GM12873 (cell line): Measurements from ENCODE around the gene CDC34.

Source experiments
- TF ChIP-seq, protein P1 (sequence below): IDR thresholded peaks from 2 replicates; pipeline ENCODE4 v1.5.1; 2012; ENCODE audit warnings: low read depth, mild to moderate bottlenecking, moderate library complexity, low read length, control low read depth; ENCODE audit not compliant: insufficient read depth; ENCODE audit errors: missing control alignments

Gene CDC34

DNA sequence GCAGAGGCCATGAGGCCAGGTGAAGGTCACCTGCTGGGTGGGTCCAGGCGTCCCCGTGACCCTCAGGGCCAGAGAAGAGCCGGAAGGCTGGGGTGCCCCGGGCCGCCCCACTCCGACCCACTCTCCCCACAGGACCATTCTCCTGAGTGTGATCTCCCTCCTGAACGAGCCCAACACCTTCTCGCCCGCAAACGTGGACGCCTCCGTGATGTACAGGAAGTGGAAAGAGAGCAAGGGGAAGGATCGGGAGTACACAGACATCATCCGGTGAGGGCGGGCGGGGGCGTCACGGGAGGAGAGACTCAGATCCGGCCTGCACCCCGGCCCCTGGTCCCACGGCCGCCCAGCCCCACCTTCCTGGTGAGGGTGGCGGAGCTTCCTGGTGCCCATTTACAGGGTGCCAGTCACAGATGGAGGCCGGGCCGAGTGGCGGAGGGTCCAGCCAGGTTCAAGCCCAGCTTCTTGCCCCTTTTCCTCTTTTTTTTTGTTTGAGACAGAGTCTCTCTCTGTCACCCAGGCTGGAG, 5.4 kb downstream of the CDC34 start:
- TF ChIP-seq, protein P1, sequence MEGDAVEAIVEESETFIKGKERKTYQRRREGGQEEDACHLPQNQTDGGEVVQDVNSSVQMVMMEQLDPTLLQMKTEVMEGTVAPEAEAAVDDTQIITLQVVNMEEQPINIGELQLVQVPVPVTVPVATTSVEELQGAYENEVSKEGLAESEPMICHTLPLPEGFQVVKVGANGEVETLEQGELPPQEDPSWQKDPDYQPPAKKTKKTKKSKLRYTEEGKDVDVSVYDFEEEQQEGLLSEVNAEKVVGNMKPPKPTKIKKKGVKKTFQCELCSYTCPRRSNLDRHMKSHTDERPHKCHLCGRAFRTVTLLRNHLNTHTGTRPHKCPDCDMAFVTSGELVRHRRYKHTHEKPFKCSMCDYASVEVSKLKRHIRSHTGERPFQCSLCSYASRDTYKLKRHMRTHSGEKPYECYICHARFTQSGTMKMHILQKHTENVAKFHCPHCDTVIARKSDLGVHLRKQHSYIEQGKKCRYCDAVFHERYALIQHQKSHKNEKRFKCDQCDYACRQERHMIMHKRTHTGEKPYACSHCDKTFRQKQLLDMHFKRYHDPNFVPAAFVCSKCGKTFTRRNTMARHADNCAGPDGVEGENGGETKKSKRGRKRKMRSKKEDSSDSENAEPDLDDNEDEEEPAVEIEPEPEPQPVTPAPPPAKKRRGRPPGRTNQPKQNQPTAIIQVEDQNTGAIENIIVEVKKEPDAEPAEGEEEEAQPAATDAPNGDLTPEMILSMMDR, result no peak

DNA sequence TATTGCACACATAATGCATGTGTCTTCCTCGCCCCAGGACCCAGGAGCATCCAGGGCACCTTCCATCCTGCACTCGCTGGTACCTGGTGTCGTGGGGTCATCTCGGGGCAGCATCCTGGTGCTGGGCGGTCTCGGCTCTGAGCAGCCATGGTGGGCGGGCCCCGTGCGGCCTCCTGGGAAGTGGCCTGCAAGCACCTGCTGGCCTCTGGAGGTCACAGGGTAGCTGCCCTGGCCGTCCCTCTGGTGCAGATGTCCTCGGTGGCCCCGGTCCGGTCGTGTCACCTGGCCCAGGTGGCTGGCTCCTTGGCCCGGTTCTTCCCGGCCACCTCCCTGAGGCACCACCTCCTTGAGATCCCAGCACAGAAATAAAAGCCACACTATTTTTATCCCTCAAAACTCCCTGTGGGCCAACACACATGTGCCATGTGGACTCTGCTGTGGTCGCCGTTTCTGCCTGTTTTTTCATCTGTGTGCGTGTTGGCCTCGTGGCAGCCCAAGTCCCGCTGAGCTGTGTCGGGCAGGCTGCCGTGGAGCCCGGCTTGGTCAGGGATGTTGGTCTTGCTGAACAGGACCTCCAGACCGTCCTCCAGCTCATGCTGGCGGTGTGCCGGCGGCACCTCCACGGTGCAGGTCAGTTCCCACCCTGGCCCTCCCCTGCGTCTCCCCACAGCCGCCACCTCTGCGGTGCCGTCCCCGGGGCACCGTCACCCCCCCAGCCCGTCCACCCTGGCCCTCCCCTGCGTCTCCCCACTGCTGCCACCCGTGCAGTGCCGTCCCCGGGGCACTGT, 7.3 kb downstream of the CDC34 start:
- TF ChIP-seq, protein P1, result no peak

DNA sequence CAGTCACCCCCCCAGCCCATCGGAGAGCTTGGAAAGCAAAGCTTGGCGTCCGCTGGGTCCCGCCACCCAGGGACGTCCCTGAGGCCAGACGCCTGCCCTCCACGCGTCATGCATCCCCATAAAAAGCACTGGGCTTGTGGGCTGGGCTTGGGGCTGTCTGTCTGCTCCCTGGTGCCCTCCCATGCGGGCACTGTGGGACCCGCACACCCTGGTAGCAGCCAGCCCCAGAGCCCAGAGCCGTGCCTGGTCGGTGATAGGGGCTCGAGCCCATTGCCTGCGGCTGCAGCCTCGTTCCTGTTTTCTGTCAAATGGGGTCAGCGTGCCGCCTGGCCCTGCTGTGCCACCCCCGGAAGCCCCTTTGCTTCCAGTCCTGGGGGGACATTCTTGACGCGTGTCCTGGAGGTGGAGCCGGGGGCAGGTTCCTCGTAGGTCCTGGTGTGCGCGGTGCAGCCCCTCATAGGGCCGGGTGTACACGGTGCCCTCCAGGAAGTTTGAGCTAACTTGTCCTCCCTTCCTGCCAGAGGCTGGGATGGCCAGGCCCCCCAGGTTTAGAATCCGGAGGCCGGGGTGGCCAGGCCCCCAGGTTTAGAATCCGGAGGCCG, 8.0 kb downstream of the CDC34 start:
- TF ChIP-seq, protein P1, result no peak

GRCh38 chr19:540867-541637, 9.5 kb downstream of the CDC34 start:
- TF ChIP-seq, protein P1, result no peak

- TF ChIP-seq, protein P1, result no peak
Measured at GRCh38 chr19:541699-542098, 10.1 kb downstream of the CDC34 start.

- TF ChIP-seq, protein P1, result no peak
Measured at GRCh38 chr19:542173-542866, 10.8 kb downstream of the CDC34 start.
